ENCODE measurements around the gene LHFPL3. TPM values are rescaled to one million over a fixed set of nuclear protein-coding genes. Genes with fewer than 3 reads are reported as not detected.

LHFPL3 gene
- total RNA-seq, 2 experiments from 2014 or later = not detected

GRCh38 chr7:104487642-104488041, 159.2 kb downstream of the LHFPL3 start:
- DNase-seq (ENCODE audit: low spot score) = no peak
- no TSS peak for BruUV-seq (replicated peaks)
- CTCF ChIA-PET (ENCODE audit: unreplicated experiment) = no interaction called here

GRCh38 chr7:104497379-104497967, 169.1 kb downstream of the LHFPL3 start:
- DNase-seq (ENCODE audit: low spot score) = no peak
- H3K4me1 ChIP-seq (ENCODE audit: insufficient read depth, low read length, poor library complexity, severe bottlenecking) = no peaks in the 10 kb centered on the region
- H3K79me2 ChIP-seq (ENCODE audit: insufficient read depth, low read depth, low read length) = no peaks in the 10 kb centered on the region
- H3K4me2 ChIP-seq (ENCODE audit: low read length) = no peak overlapping the region
- no peaks in the 10 kb centered on the region for H3K36me3 ChIP-seq (ENCODE audit: insufficient read depth, low read length)
- no peak overlapping the region for H2AFZ ChIP-seq (ENCODE audit: low read length)
- H4K20me1 ChIP-seq (ENCODE audit: insufficient read depth, low read length) = no peaks in the 10 kb centered on the region
- H3K27ac ChIP-seq (ENCODE audit: low read depth, low read length, poor library complexity, severe bottlenecking) = no peak overlapping the region
- CTCF ChIA-PET (ENCODE audit: unreplicated experiment) = no interaction called here
- TF ChIP-seq EZH2phosphoT487 (IDR thresholded peaks at IDR 0.05; ENCODE audit: borderline replicate concordance, low read depth, low read length) (no peak), CTCF (conservative IDR thresholded peaks at IDR 0.05; ENCODE audit: low read length) (no peak)
- POLR2A ChIA-PET = interaction anchor here (0.6 kb wide), 1 partner anchor 160 kb away, joined by 3 read pairs; no protein-coding TSS in a partner anchor
- H3K9me3 ChIP-seq (ENCODE audit: low read length) = no peaks in the 10 kb centered on the region
- intact Hi-C loops (cut with micrococcal nuclease; ENCODE audit: unreplicated experiment) = no loop called here
- no peaks in the 10 kb centered on the region for H3K9me2 ChIP-seq (ENCODE audit: insufficient read depth, low read length)
- no peak overlapping the region for H3K4me3 ChIP-seq (ENCODE audit: low read depth, low read length, poor library complexity, severe bottlenecking)
- no TSS peak for BruUV-seq (replicated peaks)

More at GRCh38 chr7:104487642-104488041, 159.2 kb downstream of the LHFPL3 start:
- Histone ChIP-seq H3K9me3 (ENCODE audit: low read length) (no peaks in the 10 kb centered on the region), H4K20me1 (ENCODE audit: insufficient read depth, low read length) (no peaks in the 10 kb centered on the region), H3K36me3 (ENCODE audit: insufficient read depth, low read length) (no peaks in the 10 kb centered on the region), H3K9me2 (ENCODE audit: insufficient read depth, low read length) (no peaks in the 10 kb centered on the region), H3K4me3 (ENCODE audit: low read depth, low read length, poor library complexity, severe bottlenecking) (no peak overlapping the region), H3K4me2 (ENCODE audit: low read length) (no peak overlapping the region), H3K4me1 (ENCODE audit: insufficient read depth, low read length, poor library complexity, severe bottlenecking) (no peaks in the 10 kb centered on the region), H3K79me2 (ENCODE audit: insufficient read depth, low read depth, low read length) (no peaks in the 10 kb centered on the region), H2AFZ (ENCODE audit: low read length) (no peak overlapping the region), H3K27ac (ENCODE audit: low read depth, low read length, poor library complexity, severe bottlenecking) (no peak overlapping the region)
- POLR2A ChIA-PET = no interaction called here
- intact Hi-C loops (cut with micrococcal nuclease; ENCODE audit: unreplicated experiment) = no loop called here
- TF ChIP-seq CTCF (conservative IDR thresholded peaks at IDR 0.05; ENCODE audit: low read length) (no peak), EZH2phosphoT487 (IDR thresholded peaks at IDR 0.05; ENCODE audit: borderline replicate concordance, low read depth, low read length) (no peak)

GRCh38 chr7:104499975-104500374, 171.6 kb downstream of the LHFPL3 start:
- Histone ChIP-seq H3K4me2 (ENCODE audit: low read length) (no peak overlapping the region), H3K4me1 (ENCODE audit: insufficient read depth, low read length, poor library complexity, severe bottlenecking) (no peaks in the 10 kb centered on the region), H3K9me2 (ENCODE audit: insufficient read depth, low read length) (no peaks in the 10 kb centered on the region), H4K20me1 (ENCODE audit: insufficient read depth, low read length) (no peaks in the 10 kb centered on the region), H3K4me3 (ENCODE audit: low read depth, low read length, poor library complexity, severe bottlenecking) (no peak overlapping the region), H3K27ac (ENCODE audit: low read depth, low read length, poor library complexity, severe bottlenecking) (no peak overlapping the region), H3K79me2 (ENCODE audit: insufficient read depth, low read depth, low read length) (no peaks in the 10 kb centered on the region), H3K9me3 (ENCODE audit: low read length) (no peaks in the 10 kb centered on the region), H2AFZ (ENCODE audit: low read length) (no peak overlapping the region), H3K36me3 (ENCODE audit: insufficient read depth, low read length) (no peaks in the 10 kb centered on the region)
- no TSS peak for BruUV-seq (replicated peaks)
- intact Hi-C loops (cut with micrococcal nuclease; ENCODE audit: unreplicated experiment) = no loop called here
- DNase-seq (ENCODE audit: low spot score) = no peak
- CTCF ChIA-PET (ENCODE audit: unreplicated experiment) = no interaction called here
- POLR2A ChIA-PET = interaction anchor here (0.7 to 0.9 kb wide), 2 partner anchors 13 to 14 kb away, joined by 3 to 4 read pairs; no protein-coding TSS in a partner anchor
- TF ChIP-seq CTCF (conservative IDR thresholded peaks at IDR 0.05; ENCODE audit: low read length) = no peak
- TF ChIP-seq EZH2phosphoT487 (IDR thresholded peaks at IDR 0.05; ENCODE audit: borderline replicate concordance, low read depth, low read length) = no peak

All from OCI-LY7 (cell line).